ENCODE results near the gene SPAM1. TPM values are rescaled to one million over a fixed set of nuclear protein-coding genes. Genes with fewer than 3 reads are reported as not detected.
"Not testable (repeated sequence)": the region's sequence is repeated elsewhere in the genome, so short reads cannot be mapped to it uniquely, and the experiment has no call there.

Gene SPAM1
- total RNA-seq, 1 donor from 2014 or later: not detected

- Mint-ChIP-seq H3K9me3 (peaks cover 25% of the 10 kb centered on the region), H3K27ac (no peak overlapping the region), H3K36me3 (no peaks in the 10 kb centered on the region), H3K27me3 (ENCODE audit: low read depth) (no peaks in the 10 kb centered on the region), H3K4me3 (no peak overlapping the region), H3K4me1 (no peaks in the 10 kb centered on the region)
- TF ChIP-seq CTCF (IDR thresholded peaks at IDR 0.05; ENCODE audit: unreplicated experiment): no peak
- no peak for DNase-seq (ENCODE audit: low spot score in 2 of 2, unreplicated experiment in 2 of 2)
These were observed 36.8 kb upstream of the SPAM1 start for GRCh38 chr7:123888192-123888591.

DNA sequence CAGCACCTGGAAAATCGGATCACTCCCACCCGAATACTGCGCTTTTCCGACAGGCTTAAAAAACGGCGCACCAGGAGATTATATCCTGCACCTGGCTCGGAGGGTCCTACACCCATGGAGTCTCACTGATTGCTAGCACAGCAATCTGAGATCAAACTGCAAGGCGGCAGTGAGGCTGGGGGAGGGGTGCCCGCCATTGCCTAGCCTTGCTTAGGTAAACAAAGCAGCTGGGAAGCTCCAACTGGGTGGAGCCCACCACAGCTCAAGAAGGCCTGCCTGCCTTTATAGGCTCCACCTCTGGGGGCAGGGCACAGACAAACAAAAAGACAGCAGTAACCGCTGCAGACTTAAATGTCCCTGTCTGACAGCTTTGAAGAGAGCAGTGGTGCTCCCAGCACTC is 30.3 kb upstream of the SPAM1 start:
- peaks cover 32% of the 10 kb centered on the region for H3K9me3 Mint-ChIP-seq
- not testable (repeated sequence) for H3K27me3 Mint-ChIP-seq (ENCODE audit: low read depth); H3K36me3 Mint-ChIP-seq; H3K4me1 Mint-ChIP-seq; H3K4me3 Mint-ChIP-seq; DNase-seq (ENCODE audit: low spot score in 2 of 2, unreplicated experiment in 2 of 2); H3K27ac Mint-ChIP-seq

DNA sequence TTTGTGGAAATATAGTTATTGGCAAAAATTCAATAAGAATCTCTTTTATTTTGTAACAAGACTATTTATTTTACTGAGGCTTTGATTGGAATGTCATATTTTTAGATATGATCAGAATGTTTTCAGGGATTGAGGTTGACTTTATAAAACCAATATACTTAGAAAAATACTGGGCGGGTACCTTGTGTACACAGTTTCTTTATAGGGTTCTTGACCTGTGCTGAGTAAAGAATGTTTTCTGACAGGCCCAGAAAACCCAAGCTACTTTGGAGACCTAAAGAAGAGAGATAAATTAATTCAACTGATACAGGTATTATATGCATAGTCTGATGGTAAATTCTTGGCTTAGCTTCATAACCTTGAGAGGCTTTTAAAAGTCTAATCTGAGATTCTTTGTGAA is 23.9 kb upstream of the SPAM1 start:
- no peaks in the 10 kb centered on the region for H3K27me3 Mint-ChIP-seq (ENCODE audit: low read depth)
- no peak for TF ChIP-seq CTCF (IDR thresholded peaks at IDR 0.05; ENCODE audit: unreplicated experiment)
- DNase-seq (ENCODE audit: low spot score in 2 of 2, unreplicated experiment in 2 of 2): no peak
- peaks cover 15% of the 10 kb centered on the region for H3K9me3 Mint-ChIP-seq
- no peak overlapping the region for H3K4me3 Mint-ChIP-seq
- no peak overlapping the region for H3K27ac Mint-ChIP-seq
- no peaks in the 10 kb centered on the region for H3K4me1 Mint-ChIP-seq
- peaks cover 3% of the 10 kb centered on the region for H3K36me3 Mint-ChIP-seq

GRCh38 chr7:123905714-123906113 is 19.3 kb upstream of the SPAM1 start:
- H3K4me1 Mint-ChIP-seq: no peaks in the 10 kb centered on the region

DNA sequence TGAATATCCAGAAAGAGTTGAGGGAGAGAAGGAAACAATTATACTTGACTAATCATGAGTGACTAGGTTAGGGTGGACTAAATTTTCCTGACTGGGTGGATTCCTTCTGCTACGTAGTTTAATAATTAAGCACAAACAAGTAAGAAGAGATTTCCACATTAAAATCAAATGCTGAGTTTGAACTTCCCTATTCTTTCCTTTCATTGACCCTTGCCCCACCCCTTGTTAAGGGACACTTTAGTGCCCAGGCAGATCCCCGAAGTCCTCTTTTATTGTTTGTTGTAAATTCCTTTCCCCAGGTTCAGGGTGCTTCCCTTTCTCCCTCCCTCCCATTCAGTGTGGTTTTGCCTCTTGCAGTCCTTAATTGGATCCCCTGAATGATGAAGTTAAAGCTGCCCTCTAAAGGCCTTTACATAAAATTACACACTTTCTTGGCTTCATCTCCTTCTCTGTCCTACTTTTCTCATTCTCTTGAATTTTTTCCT is 8.8 kb upstream of the SPAM1 start:
- H3K4me1 Mint-ChIP-seq: peaks cover 4% of the 10 kb centered on the region
- no peak overlapping the region for H3K27ac Mint-ChIP-seq
- no peak for DNase-seq (ENCODE audit: low spot score in 2 of 2, unreplicated experiment in 2 of 2)

More at GRCh38 chr7:123905714-123906113, 19.3 kb upstream of the SPAM1 start:
- Mint-ChIP-seq H3K36me3 (peaks cover 4% of the 10 kb centered on the region), H3K27me3 (ENCODE audit: low read depth) (no peaks in the 10 kb centered on the region), H3K9me3 (peaks cover 17% of the 10 kb centered on the region), H3K4me3 (no peak overlapping the region), H3K27ac (no peak overlapping the region)
- DNase-seq (ENCODE audit: low spot score in 2 of 2, unreplicated experiment in 2 of 2): no peak
- no peak for TF ChIP-seq CTCF (IDR thresholded peaks at IDR 0.05; ENCODE audit: unreplicated experiment)

DNA sequence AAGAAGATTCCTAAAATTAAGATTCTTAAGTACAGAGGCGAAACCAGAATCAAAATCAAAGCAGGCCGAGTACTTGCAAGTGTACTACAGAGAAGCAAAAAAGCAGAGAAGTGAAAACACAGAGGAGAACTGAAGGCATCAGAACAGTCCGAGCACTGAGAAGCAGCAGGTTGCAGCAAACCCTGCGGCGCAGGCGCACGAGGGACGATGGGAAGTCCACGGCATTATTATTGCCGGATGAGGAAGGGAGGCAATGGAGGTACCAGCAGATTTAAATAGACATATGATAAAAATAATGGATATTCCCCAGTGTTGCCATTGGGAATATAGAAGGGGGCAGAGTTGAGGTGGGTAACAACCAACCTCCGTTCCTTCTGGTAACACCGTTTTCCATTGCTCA is 7.2 kb upstream of the SPAM1 start:
- Mint-ChIP-seq H3K27me3 (ENCODE audit: low read depth) (no peaks in the 10 kb centered on the region), H3K36me3 (no peaks in the 10 kb centered on the region), H3K4me3 (no peak overlapping the region), H3K27ac (no peak overlapping the region), H3K4me1 (peaks cover 4% of the 10 kb centered on the region), H3K9me3 (no peaks in the 10 kb centered on the region)
- DNase-seq (ENCODE audit: low spot score in 2 of 2, unreplicated experiment in 2 of 2): no peak
- TF ChIP-seq CTCF (IDR thresholded peaks at IDR 0.05; ENCODE audit: unreplicated experiment): no peak

More for the DNA sequence above, 8.8 kb upstream of the SPAM1 start:
- Mint-ChIP-seq H3K36me3 (no peaks in the 10 kb centered on the region), H3K9me3 (no peaks in the 10 kb centered on the region), H3K4me3 (no peak overlapping the region), H3K27me3 (ENCODE audit: low read depth) (no peaks in the 10 kb centered on the region)
- no peak for TF ChIP-seq CTCF (IDR thresholded peaks at IDR 0.05; ENCODE audit: unreplicated experiment)

All from mesothelial cell of epicardium (in vitro differentiated cells).